ACC112 (cell line): ENCODE measurements around the gene CPSF4.
A peak's percentile ranks its signal among the peaks of the same experiment; 100 is the strongest.

Experiments
- H2AFZ ChIP-seq: fragments of 200-600 bp; sonication (generic); one replicate; pipeline ENCODE4 v1.6.0; 2017; ENCODE audit warnings: antibody characterized with exemption, low read length; ENCODE audit not compliant: unreplicated experiment
- H3K27ac ChIP-seq: fragments of 200-600 bp; sonication (generic); 2 replicates; pipeline ENCODE4 v1.5.1; 2014; ENCODE audit warnings: low read depth, mild to moderate bottlenecking, antibody characterized with exemption, low read length, moderate library complexity
- H3K27me3 ChIP-seq: fragments of 200-600 bp; sonication (generic); 2 replicates; pipeline ENCODE4 v1.6.1; 2014; ENCODE audit warnings: mild to moderate bottlenecking, antibody characterized with exemption, low read length, moderate library complexity, mixed read lengths; ENCODE audit not compliant: insufficient read depth
- H3K36me3 ChIP-seq: fragments of 200-600 bp; sonication (generic); 2 replicates; pipeline ENCODE4 v1.6.1; 2016; ENCODE audit warnings: mild to moderate bottlenecking, antibody characterized with exemption, low read length, moderate library complexity, mixed read lengths; ENCODE audit not compliant: insufficient read depth
- H3K4me1 ChIP-seq: fragments of 200-600 bp; sonication (generic); one replicate; pipeline ENCODE4 v1.6.1; 2016; ENCODE audit warnings: low read length, mixed read lengths; ENCODE audit not compliant: insufficient read depth, unreplicated experiment, control insufficient read depth
- H3K4me3 ChIP-seq: fragments of 200-600 bp; sonication (generic); 2 replicates; pipeline ENCODE4 v1.5.1; 2014; ENCODE audit warnings: mild to moderate bottlenecking, low read depth, low read length
- H3K79me2 ChIP-seq: fragments of 200-600 bp; sonication (generic); one replicate; pipeline ENCODE4 v1.6.0; 2016; ENCODE audit warnings: low read length; ENCODE audit not compliant: control insufficient read depth, unreplicated experiment, insufficient read depth

The CPSF4 gene

GRCh38 chr7:99438573-99439480 is at the start of gene CPSF4, which contains the start of gene PTCD1:
Gene CPSF4 (plus strand): TSS chr7:99438943. CDS start chr7:99439083, 140 bp downstream.
Gene PTCD1 (minus strand): TSS chr7:99438798. CDS start chr7:99435242, 3,556 bp downstream.
- no peaks in the 10 kb centered on the region for H3K27me3 ChIP-seq
- H3K27ac ChIP-seq, result peak within 1 kb of the TSS; percentile 59
- peak within 1 kb of the TSS; percentile 97 for H2AFZ ChIP-seq
- peaks cover 9% of the 10 kb centered on the region for H3K36me3 ChIP-seq
- H3K4me1 ChIP-seq, result peaks cover 12% of the 10 kb centered on the region
- H3K79me2 ChIP-seq, result peaks cover 47% of the 10 kb centered on the region
- H3K4me3 ChIP-seq, result peak within 1 kb of the TSS; percentile 84

- Histone ChIP-seq H3K4me3 (no peak overlapping the region), H3K36me3 (peaks cover 21% of the 10 kb centered on the region), H2AFZ (no peak overlapping the region), H3K79me2 (peaks cover 4% of the 10 kb centered on the region), H3K4me1 (no peaks in the 10 kb centered on the region), H3K27ac (no peak overlapping the region), H3K27me3 (no peaks in the 10 kb centered on the region)
These were observed 49.0 kb upstream of the CPSF4 start for GRCh38 chr7:99389772-99390171.

- Histone ChIP-seq H3K79me2 (no peaks in the 10 kb centered on the region), H3K27me3 (no peaks in the 10 kb centered on the region), H3K36me3 (peaks cover 26% of the 10 kb centered on the region), H3K4me3 (no peak overlapping the region), H3K27ac (no peak overlapping the region), H3K4me1 (no peaks in the 10 kb centered on the region), H2AFZ (no peak overlapping the region)
These were observed 47.7 kb upstream of the CPSF4 start for GRCh38 chr7:99390941-99391602.

GRCh38 chr7:99392046-99392445 is 46.7 kb upstream of the CPSF4 start:
- H3K4me1 ChIP-seq, result no peaks in the 10 kb centered on the region
- no peak overlapping the region for H2AFZ ChIP-seq
- H3K36me3 ChIP-seq, result peaks cover 26% of the 10 kb centered on the region
- no peaks in the 10 kb centered on the region for H3K79me2 ChIP-seq
- no peak overlapping the region for H3K27ac ChIP-seq
- H3K4me3 ChIP-seq, result no peak overlapping the region
- H3K27me3 ChIP-seq, result no peaks in the 10 kb centered on the region

GRCh38 chr7:99392659-99393354 is 45.9 kb upstream of the CPSF4 start:
- no peak overlapping the region for H3K27ac ChIP-seq
- no peaks in the 10 kb centered on the region for H3K79me2 ChIP-seq
- H3K36me3 ChIP-seq, result peaks cover 26% of the 10 kb centered on the region
- H3K27me3 ChIP-seq, result no peaks in the 10 kb centered on the region
- no peaks in the 10 kb centered on the region for H3K4me1 ChIP-seq
- no peak overlapping the region for H2AFZ ChIP-seq
- no peak overlapping the region for H3K4me3 ChIP-seq

- peaks cover 25% of the 10 kb centered on the region for H3K36me3 ChIP-seq
- H3K4me1 ChIP-seq, result no peaks in the 10 kb centered on the region
- no peaks in the 10 kb centered on the region for H3K79me2 ChIP-seq
- no peaks in the 10 kb centered on the region for H3K27me3 ChIP-seq
- H3K27ac ChIP-seq, result no peak overlapping the region
- H2AFZ ChIP-seq, result no peak overlapping the region
- H3K4me3 ChIP-seq, result no peak overlapping the region
These were observed 45.2 kb upstream of the CPSF4 start for GRCh38 chr7:99393355-99394187.

- peaks cover 30% of the 10 kb centered on the region for H3K36me3 ChIP-seq
- H3K4me1 ChIP-seq, result no peaks in the 10 kb centered on the region
- no peak overlapping the region for H3K27ac ChIP-seq
- H2AFZ ChIP-seq, result no peak overlapping the region
- no peaks in the 10 kb centered on the region for H3K27me3 ChIP-seq
- H3K79me2 ChIP-seq, result no peaks in the 10 kb centered on the region
- no peak overlapping the region for H3K4me3 ChIP-seq
These were observed 44.6 kb upstream of the CPSF4 start for GRCh38 chr7:99394188-99394502.

- H2AFZ ChIP-seq, result no peak overlapping the region
- H3K27ac ChIP-seq, result no peak overlapping the region
- H3K4me3 ChIP-seq, result no peak overlapping the region
- H3K79me2 ChIP-seq, result no peaks in the 10 kb centered on the region
- peaks cover 38% of the 10 kb centered on the region; the same call in 1 of the 2 replicates for H3K36me3 ChIP-seq
- no peaks in the 10 kb centered on the region for H3K27me3 ChIP-seq
- H3K4me1 ChIP-seq, result no peaks in the 10 kb centered on the region
These were observed 43.0 kb upstream of the CPSF4 start for GRCh38 chr7:99395616-99396327.

GRCh38 chr7:99396418-99397296 is 42.1 kb upstream of the CPSF4 start:
- Histone ChIP-seq H3K4me1 (no peaks in the 10 kb centered on the region), H2AFZ (no peak overlapping the region), H3K27ac (no peak overlapping the region), H3K4me3 (no peak overlapping the region), H3K79me2 (no peaks in the 10 kb centered on the region), H3K36me3 (peaks cover 33% of the 10 kb centered on the region; the same call in 1 of the 2 replicates), H3K27me3 (no peaks in the 10 kb centered on the region)
